ENCODE data around the gene PAFAH2. TPM values are rescaled to one million over a fixed set of nuclear protein-coding genes. Genes with fewer than 3 reads are reported as not detected.

PAFAH2 gene
- polyA plus RNA-seq, 1 of the 3 experiments (the other 2 are of a cell fraction): 10.8 TPM

DNA sequence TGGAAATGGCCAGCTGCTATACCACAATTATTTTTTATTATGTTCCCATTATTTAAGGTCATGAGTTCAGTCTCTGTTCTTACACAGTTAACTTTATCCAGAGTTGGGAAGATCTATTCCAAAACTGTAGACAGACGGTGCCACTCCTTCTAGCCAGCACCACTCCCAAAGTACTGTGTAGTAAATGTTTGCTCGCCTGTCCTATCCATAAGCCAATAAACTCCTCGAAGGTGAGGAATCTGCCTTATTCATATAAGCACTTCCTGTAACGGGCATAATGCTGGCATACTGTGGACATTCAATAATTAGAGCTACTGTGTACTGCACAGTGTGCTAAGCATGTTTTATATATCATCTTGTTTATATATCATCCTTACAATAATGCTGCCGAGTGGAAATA, 65.5 kb downstream of the PAFAH2 start:
- DNase-seq: no peak
- CTCF ChIA-PET: no interaction called here
- Histone ChIP-seq H3K9me3 (no peaks in the 10 kb centered on the region), H3K79me2 (ENCODE audit: insufficient read depth) (no peaks in the 10 kb centered on the region), H2AFZ (ENCODE audit: low read depth) (no peak overlapping the region), H3K9ac (no peak overlapping the region), H3K4me3 (ENCODE audit: low read depth in 2 of 2, low read length in 1 of 2) (no peak overlapping the region), H4K20me1 (ENCODE audit: insufficient read depth) (no peaks in the 10 kb centered on the region), H3K36me3 (replicated peaks in 1 of 2; ENCODE audit: control insufficient read depth in 1 of 2, insufficient read depth in 2 of 2, low read length in 1 of 2) (no peaks in the 10 kb centered on the region), H3K4me1 (ENCODE audit: control insufficient read depth in 1 of 2, insufficient read depth in 2 of 2, low read depth in 1 of 2, low read length in 1 of 2) (peaks cover 0 to 17% of the 10 kb centered on the region in 2 experiments; a peak in 1 of 4 replicates), H3K27me3 (ENCODE audit: insufficient read depth) (no peaks in the 10 kb centered on the region), H3K4me2 (no peak overlapping the region), H3F3A (replicated peaks; ENCODE audit: insufficient read depth) (no peaks in the 10 kb centered on the region), H3K27ac (ENCODE audit: low read depth in 2 of 2, low read length in 1 of 2) (no peak overlapping the region), H3K9me2 (no peaks in the 10 kb centered on the region)
- 79% methylated on average over 5 of the region's 5 CpGs for WGBS (ENCODE audit: low lambda C conversion rate)
- POLR2A ChIA-PET: no interaction called here
- TF ChIP-seq FOXJ3 (CRISPR knock-in tag; IDR thresholded peaks at IDR 0.05) (no peak), NRF1 (IDR thresholded peaks at IDR 0.05; ENCODE audit: low read depth, low read length) (no peak), MEF2A (IDR thresholded peaks at IDR 0.05; ENCODE audit: borderline replicate concordance, low read depth) (no peak), GABPA (IDR thresholded peaks at IDR 0.05; ENCODE audit: low read depth) (no peak)

- 69% methylated on average over 7 of the region's 7 CpGs for WGBS (ENCODE audit: low lambda C conversion rate)
- TF ChIP-seq FOXM1 (IDR thresholded peaks at IDR 0.05; ENCODE audit: low read depth): no peak
- no peak for TF ChIP-seq RCOR1 (IDR thresholded peaks at IDR 0.05; ENCODE audit: low read length)
- TF ChIP-seq SIN3A (IDR thresholded peaks at IDR 0.05; ENCODE audit: borderline replicate concordance, low read depth, low read length): no peak
- TF ChIP-seq, protein P1, sequence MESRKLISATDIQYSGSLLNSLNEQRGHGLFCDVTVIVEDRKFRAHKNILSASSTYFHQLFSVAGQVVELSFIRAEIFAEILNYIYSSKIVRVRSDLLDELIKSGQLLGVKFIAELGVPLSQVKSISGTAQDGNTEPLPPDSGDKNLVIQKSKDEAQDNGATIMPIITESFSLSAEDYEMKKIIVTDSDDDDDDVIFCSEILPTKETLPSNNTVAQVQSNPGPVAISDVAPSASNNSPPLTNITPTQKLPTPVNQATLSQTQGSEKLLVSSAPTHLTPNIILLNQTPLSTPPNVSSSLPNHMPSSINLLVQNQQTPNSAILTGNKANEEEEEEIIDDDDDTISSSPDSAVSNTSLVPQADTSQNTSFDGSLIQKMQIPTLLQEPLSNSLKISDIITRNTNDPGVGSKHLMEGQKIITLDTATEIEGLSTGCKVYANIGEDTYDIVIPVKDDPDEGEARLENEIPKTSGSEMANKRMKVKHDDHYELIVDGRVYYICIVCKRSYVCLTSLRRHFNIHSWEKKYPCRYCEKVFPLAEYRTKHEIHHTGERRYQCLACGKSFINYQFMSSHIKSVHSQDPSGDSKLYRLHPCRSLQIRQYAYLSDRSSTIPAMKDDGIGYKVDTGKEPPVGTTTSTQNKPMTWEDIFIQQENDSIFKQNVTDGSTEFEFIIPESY (IDR thresholded peaks at IDR 0.05; ENCODE audit: borderline replicate concordance, low read depth): no peak
- no peak for TF ChIP-seq YY1 (IDR thresholded peaks at IDR 0.05; ENCODE audit: low read depth)
- TF ChIP-seq, protein P2, sequence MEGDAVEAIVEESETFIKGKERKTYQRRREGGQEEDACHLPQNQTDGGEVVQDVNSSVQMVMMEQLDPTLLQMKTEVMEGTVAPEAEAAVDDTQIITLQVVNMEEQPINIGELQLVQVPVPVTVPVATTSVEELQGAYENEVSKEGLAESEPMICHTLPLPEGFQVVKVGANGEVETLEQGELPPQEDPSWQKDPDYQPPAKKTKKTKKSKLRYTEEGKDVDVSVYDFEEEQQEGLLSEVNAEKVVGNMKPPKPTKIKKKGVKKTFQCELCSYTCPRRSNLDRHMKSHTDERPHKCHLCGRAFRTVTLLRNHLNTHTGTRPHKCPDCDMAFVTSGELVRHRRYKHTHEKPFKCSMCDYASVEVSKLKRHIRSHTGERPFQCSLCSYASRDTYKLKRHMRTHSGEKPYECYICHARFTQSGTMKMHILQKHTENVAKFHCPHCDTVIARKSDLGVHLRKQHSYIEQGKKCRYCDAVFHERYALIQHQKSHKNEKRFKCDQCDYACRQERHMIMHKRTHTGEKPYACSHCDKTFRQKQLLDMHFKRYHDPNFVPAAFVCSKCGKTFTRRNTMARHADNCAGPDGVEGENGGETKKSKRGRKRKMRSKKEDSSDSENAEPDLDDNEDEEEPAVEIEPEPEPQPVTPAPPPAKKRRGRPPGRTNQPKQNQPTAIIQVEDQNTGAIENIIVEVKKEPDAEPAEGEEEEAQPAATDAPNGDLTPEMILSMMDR (IDR thresholded peaks at IDR 0.05): no peak
- no peak for TF ChIP-seq NFIC (IDR thresholded peaks at IDR 0.05; ENCODE audit: borderline replicate concordance)
- no peak for TF ChIP-seq RAD21 (IDR thresholded peaks at IDR 0.05; ENCODE audit: low read length)
- CTCF ChIA-PET: interaction anchor here (1.0 kb wide), 1 partner anchor 68 kb away, joined by 3 read pairs; the partner anchor contains the start of gene PAFAH2
Observed at GRCh38 chr1:25929016-25929415, 68.8 kb downstream of the PAFAH2 start.

More at GRCh38 chr1:25929016-25929415, 68.8 kb downstream of the PAFAH2 start:
- no peaks in the 10 kb centered on the region for H3K27me3 ChIP-seq (ENCODE audit: insufficient read depth)
- H3K4me3 ChIP-seq (ENCODE audit: low read depth in 2 of 2, low read length in 1 of 2): no peak overlapping the region
- H2AFZ ChIP-seq (ENCODE audit: low read depth): no peak overlapping the region
- H3K27ac ChIP-seq (ENCODE audit: low read depth in 2 of 2, low read length in 1 of 2): peak overlapping the region in 1 of 2 experiments; percentile 98; a peak in 1 of 4 replicates
- no peaks in the 10 kb centered on the region for H3K9me2 ChIP-seq
- DNase-seq: no peak
- H3K36me3 ChIP-seq (replicated peaks in 1 of 2; ENCODE audit: control insufficient read depth in 1 of 2, insufficient read depth in 2 of 2, low read length in 1 of 2): no peaks in the 10 kb centered on the region
- no peak overlapping the region for H3K9ac ChIP-seq
- H4K20me1 ChIP-seq (ENCODE audit: insufficient read depth): no peaks in the 10 kb centered on the region
- H3K4me2 ChIP-seq: no peak overlapping the region
- no peaks in the 10 kb centered on the region for H3F3A ChIP-seq (replicated peaks; ENCODE audit: insufficient read depth)
- H3K4me1 ChIP-seq (ENCODE audit: control insufficient read depth in 1 of 2, insufficient read depth in 2 of 2, low read depth in 1 of 2, low read length in 1 of 2): peaks cover 0 to 24% of the 10 kb centered on the region in 2 experiments; a peak in 1 of 4 replicates
- POLR2A ChIA-PET: no interaction called here
- H3K79me2 ChIP-seq (ENCODE audit: insufficient read depth): no peaks in the 10 kb centered on the region
- no peaks in the 10 kb centered on the region for H3K9me3 ChIP-seq

Data from SK-N-SH (cell line).